ENCODE measurements around the gene IP6K3.

The IP6K3 gene

DNA sequence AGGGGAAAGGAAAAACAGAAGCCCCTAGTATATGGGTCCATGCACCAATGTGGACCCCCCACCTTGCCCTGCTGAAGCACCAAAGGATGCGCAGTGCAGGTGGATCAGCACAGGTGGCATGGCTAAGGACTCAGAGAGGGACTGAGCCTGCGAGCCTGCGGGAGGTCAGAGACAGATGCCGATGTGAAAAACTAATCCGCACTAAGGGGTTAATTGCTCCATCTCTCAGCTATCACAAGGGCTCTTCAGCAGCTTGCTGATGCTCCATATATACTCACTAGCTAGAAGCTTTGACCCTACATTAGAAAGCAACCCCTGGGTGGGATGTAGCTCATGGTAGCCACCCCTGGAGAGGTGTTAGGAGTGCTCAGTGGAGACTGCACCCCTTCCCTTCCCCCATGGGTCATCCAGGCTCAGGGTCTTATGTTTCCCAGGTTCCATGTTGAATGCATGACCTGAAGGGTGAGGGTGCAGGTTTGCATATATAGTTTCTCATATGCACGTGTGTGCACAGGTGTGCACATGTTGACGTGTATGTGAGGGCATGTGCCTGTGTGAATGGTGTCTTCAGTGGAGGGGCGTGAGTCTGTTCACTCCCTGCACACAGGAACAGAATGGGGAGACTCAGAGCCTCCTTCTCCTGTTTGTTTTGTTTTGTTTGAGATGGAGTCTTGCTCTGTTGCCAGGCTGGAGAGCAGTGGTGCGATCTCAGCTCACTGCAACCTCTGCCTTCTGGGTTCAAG is 13.4 kb upstream of the IP6K3 start:
- DNase-seq (ENCODE audit: low spot score), result no peak

DNA sequence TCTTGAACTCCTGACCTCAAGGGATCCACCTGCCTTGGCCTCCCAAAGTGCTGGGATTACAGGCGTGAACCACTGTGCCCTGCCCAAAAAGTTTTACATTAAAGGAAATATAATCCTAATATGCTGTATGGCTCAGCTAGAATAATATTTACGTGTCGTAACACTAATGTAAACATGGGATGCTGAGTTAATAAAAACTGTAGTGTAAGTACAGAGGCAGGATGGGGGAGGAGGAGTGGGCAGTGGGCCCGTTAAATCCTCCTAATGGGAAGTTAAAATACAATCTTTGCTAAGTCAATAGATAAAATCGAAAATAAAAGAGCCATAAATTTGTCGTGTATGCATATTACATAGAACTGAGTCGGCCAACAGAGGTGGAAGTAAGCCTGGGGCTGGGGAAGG is 12.1 kb upstream of the IP6K3 start:
- no peak for DNase-seq (ENCODE audit: low spot score)

DNA sequence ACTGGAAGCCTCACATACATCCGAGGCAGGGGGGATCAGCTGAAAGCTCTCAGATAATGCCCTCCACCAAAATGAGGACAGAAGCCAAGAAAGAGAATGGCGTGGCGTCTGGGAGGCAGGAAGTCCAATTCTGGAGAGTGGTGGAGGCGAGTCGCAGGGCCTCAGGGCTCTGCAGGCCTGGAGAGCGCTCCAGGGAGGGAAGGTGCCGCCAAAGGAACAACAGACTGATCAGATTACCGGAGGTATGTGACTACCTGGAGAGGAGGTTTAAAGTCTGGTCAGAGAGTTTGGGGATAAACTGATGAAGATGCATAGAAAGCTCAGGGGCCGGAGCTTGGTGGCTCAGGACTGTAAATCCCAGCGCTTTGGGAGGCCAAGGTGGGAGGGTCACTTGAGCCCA is 11.2 kb upstream of the IP6K3 start:
- DNase-seq (ENCODE audit: low spot score), result no peak

DNA sequence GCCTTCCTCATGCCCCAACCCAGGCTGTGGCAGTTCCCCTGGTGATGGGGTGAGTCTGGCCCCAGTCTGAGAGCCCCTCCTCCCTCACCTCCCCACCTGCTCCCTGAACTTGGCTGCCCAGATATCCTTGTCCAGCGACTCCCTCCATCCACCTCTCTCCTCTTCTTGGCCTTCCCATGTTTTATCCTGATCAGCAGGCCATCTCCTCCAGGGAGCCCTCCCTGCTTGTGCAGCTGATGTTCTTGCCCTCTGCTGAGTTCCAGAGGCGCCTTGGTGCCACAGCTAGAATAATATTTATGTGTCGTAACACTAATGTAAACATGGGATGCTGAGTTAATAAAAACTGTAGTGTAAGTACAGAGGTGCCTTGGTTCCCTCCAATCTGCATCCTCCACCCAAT is 10.4 kb upstream of the IP6K3 start:
- DNase-seq (ENCODE audit: low spot score), result no peak

DNA sequence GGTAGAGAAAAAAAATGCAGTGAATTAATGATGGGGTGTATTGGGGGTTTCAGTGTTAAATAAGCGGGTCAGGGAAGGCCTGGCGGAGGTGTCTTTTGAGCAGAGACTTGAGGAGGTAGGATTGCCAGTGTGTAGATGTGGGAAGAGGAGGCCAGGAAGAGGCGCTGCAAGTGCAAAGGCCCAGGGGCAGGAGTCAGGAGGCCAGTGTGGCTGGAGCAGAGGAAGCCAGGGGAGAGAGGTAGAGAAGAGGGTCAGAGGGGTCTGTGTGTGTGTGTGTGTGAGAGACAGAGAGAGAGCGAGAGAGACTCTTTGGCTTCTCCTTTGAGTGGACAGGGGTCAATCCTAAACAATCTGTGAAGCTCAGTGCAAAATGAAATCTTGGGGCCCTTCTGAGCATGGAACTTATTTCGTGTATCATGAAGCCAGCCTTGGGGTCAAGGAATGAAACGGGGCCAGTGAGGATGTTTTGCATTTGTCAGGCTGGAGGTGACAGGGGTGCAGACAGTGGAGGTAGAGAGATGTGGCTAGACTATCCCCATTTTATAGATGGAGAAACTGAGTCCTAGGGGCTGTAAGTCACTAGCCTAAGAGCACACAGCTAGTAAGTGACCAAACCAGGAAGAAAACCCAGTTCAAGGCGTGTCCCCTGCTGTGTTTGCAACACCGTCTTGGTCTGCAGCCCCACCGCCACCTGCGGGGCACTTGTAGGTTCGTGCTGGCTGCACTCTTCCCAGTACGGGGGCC is 9.7 kb upstream of the IP6K3 start:
- DNase-seq (ENCODE audit: low spot score), result no peak

DNA sequence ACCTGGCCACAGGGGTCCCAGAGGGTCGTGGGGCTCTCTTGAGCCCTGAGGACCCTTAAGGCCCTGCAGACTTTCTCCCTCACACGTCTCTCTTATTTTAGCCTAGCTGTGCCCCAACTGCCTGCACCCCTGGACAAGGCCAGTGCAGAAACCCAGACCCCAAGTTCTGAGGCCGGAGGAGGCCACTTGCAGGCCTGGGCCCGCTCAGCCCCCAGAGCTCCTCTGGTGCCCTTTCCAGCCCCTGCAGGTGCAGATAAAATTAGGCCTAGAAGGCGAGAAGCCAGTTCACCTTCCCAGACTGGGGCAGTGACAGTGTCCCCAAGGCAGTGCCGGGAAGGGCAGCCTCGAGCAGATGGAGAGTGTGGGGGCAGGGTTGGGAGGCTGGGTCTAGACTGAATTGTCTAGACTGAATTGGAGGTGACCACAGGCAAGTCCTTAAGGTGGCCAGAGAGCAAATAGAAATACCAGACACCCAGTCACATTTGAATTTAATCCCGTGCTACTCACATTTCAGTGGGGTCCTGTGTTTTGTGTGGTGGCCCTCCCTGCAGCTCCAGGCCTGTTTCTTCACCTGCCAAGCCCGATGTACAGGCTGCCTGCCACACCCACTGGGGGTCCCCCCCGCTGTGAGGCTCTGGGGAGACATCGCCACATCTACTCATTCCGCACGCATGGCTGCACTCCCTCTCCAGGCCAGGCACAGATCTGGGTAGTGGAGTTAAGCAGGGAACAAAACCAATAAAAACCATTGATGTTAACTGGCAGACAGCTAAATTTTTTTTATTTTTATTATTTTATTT is 8.6 kb upstream of the IP6K3 start:
- DNase-seq (ENCODE audit: low spot score), result no peak

DNA sequence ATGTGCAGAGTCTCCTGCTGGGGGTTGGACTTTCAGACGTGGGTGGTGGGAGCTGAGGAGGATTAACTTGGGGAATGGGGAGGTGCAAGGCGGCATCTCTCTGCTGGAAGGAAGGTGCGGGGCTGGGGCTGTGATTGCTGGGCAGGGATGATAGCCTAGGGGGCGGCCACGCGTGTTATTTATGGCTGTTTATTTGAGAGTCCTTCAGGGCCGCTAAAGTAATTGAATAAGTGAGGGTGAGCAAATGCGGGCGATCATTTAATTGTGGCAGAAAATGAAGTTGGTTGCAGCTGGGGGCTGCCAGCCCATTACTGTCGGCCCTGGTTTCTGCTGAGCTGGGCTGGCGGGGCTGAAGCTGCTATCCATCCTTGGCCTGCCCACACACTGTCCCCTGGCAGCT is 7.5 kb upstream of the IP6K3 start:
- no peak for DNase-seq (ENCODE audit: low spot score)

DNA sequence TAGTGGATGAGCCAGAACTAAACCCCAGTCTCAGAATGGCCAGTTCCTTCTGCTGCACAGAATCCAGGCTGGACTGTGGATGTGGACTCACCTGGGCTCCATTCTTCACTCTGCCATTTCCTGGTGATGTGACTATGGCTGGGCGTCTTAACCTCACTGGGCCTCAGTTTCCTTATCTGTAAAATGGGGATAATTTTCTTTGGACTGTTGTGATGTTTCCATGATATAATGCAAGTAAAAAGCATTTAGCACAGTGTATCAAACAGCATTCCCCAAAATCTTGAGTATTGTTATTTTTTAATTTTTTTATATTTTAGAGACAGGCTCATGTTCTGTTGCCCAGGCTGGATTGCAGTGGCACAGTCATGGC is 5.9 kb upstream of the IP6K3 start:
- no peak for DNase-seq (ENCODE audit: low spot score)

DNA sequence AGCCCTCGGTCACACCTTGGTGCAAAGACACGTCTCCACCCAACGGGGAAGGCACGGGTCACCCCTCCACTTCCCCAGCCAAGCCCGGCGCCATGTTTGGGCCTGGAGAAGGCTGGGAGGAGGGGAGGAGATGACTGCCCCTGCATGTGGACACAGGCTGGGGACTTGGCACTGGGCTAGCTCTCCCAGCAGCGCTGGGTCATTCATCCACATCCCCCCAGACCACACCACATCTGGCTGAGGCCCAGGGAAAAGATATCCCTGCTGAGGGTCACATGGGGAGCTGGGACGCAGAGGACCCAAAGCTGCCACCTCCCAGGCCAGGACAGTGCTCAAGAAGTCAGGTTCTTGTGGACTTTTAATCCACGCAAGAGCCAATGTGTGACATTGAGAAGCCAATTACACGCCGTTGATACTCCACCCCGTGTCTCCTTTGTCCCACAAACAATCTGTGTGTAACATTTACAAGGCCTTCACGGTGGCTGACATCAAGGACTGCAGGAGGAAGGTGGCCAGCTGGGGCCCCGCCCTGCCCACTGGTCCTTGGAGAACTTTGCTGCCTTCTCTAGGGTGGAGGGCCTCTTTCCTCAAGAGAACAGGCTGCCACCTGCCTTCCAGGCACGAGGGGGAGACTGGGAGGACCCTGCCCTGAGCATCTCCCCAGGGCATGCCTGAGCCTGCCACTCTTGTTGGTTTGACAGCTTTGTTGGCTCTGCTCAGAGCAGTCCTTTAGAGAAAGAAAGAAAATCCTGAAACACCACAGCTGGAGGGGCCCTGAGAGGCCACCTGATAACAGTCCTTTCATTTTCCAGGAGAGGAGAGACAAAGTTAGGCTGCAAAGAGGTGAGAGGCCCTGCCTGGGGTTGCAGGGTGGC is 5.3 kb upstream of the IP6K3 start:
- no peak for DNase-seq (ENCODE audit: low spot score)

DNA sequence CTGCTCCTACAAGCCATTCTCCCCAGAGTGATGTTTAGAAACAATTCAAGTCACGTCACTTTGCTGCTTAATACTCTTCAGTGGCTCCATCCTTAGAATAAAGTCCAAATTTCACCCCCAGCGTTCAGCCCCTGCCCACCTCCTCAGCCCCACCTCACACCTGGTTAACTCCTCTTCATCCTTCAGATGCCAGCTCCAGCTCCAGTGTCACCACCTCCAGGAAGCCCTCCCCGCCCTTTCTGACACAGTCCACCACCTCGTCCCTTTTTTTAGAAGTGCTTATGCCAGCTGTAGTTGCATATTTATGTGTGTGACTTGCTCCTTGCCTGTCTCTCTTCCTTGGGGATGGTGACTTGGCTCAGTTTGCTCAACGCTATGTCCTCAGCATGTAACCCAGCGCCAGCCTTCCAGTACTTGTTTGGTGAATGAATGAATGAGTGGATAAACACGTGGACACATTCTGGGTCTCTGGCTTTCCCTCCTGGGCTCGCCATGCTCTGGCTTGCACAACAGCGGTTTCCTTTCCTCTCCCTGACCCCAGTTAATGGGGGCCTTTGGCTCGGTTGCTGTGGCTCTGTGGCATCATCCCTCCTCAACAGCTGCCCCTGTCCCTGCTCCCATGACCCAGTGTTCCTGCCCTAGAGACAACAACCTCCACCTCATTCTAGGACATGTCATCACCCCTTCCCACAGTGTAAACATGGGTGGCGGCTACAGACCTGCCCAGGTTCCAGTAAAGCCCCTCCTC is 3.7 kb upstream of the IP6K3 start:
- no peak for DNase-seq (ENCODE audit: low spot score)

DNA sequence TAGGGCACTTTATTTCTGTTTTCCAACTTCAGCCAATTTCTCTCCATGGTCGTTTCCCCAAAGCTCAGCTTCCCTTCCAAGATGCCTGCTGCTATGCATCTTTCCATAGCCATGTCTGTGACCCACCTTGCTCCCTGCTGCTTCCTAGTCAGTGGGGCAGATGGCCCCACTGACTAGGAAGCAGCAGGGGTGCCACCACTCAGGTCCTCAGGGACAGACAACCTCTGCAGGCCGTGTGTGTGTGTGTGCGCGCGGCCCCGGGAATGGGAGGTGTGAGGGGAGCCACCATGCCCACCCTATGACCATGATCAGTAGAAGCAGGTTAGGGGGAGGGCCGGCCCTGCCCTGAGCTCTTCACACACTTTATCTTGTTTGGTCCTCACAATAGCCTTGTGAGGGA is 2.7 kb upstream of the IP6K3 start:
- no peak for DNase-seq (ENCODE audit: low spot score)

DNA sequence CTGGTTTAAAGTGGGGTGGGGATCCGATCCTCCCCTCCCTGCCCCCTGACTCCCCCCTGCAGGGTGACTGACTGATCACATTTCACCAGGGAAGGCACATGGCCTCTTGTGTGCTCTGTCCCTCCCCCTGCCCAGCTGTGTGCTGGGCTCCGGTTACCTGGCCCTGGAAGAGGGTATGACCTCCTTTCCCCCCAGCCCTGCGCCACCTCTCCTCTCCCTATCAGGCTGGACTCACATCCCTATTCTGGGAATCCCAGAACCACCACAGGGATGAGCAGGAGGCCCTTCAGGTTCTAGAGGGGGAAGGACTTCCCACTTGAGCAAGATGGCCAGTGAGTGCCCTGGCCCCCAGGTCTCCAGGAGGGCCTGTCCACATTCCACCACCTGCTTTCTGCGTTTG is 2.1 kb upstream of the IP6K3 start:
- DNase-seq (ENCODE audit: low spot score), result no peak

DNA sequence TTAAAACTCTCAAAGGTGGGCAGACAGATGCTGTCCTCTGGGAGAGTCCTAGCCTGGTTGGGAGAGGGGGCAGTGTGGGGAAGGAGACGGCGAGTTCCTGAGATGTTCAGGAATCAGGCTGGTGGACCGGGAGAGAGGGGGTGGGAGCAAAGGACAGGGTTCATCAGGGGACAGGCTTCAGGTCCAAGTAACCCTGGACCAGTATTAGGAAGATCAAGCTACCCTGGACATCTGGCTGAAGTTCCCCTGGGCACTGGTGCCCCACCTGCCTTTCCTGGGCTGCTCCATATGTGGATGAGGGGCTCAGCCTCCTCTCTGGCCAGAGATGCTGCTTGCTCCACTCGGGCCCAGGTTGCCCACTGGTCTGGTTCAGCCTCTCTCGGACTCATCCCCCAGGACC is 1.1 kb upstream of the IP6K3 start:
- DNase-seq (ENCODE audit: low spot score), result no peak

DNA sequence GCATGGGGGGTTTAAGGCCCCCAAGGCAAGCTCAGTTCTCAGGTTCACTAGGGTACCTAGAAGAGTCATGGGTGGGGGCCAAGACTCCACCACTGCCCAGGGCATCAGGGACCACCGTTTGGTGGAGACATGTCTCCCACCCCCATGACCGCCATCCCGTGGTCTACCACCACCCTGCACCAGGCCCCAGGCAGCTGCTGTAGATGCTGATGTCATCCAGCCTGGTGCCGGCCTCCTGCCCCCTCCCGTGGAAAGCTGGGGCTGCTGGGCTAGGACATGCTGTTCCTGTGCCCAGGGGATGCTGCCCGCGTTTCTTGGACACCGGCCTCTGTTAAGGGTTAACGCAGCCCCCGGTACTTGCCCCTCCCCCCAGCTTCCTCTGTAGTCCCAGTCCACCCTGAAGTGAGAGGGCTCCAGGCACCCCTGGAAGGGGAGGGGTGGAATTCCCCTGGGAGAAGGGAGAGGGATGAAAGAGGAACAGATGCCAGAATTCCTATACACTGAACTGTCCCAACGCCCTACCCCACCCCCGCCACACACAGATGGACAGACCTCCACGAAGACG is 587 bp downstream of the IP6K3 start:
- no peak for DNase-seq (ENCODE audit: low spot score)

DNA sequence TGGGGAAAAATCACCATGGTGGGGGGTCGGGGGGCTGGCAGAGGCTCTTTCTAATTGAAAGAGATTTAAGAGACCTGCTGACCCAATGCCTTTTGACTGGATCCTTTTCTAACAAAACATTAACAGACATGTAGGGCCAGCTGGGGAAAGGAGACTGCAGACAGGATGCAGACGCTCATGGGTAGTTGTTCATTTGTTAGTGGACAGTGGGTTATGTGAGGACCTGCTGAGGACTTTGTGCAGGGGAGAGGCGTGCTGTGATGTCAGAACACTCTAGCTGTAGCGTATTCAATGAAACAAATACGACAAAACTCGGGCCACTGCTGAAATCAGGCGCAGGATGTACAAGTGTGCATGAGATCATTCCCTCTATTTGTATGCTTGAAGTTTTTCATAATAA is 1.2 kb downstream of the IP6K3 start:
- no peak for DNase-seq (ENCODE audit: low spot score)

DNA sequence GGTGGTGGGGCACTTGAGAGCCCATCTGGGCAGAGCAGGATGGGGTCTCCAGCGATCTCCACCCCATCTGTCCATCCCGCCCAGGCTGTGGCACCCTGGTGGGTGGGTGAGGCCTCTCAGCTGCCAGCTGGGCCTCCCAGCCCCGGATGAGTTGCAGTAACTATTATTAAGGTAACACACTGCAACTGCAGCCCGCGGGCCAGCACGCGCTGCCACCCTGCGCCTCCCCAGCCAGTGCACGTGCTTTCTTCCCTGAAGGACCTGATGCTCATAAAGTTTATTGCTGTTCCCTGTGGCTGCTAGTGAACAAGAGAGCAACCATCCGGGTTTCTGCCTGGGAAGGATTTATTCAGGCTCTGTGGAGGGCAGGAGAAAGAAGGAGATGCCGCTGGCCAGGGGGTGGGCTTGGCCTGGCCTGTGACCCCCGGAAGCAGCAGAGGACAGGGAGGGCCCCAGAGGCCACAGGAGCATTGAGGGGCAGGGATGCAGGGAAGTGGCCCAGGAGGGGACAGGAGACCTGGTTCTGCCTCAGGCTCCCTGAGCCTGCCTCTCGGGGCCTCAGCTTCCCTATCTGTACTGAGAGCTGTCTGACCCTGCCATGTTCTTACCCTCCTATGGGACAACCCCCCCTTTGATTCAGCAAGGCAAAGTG is 1.7 kb downstream of the IP6K3 start:
- DNase-seq (ENCODE audit: low spot score), result no peak

DNA sequence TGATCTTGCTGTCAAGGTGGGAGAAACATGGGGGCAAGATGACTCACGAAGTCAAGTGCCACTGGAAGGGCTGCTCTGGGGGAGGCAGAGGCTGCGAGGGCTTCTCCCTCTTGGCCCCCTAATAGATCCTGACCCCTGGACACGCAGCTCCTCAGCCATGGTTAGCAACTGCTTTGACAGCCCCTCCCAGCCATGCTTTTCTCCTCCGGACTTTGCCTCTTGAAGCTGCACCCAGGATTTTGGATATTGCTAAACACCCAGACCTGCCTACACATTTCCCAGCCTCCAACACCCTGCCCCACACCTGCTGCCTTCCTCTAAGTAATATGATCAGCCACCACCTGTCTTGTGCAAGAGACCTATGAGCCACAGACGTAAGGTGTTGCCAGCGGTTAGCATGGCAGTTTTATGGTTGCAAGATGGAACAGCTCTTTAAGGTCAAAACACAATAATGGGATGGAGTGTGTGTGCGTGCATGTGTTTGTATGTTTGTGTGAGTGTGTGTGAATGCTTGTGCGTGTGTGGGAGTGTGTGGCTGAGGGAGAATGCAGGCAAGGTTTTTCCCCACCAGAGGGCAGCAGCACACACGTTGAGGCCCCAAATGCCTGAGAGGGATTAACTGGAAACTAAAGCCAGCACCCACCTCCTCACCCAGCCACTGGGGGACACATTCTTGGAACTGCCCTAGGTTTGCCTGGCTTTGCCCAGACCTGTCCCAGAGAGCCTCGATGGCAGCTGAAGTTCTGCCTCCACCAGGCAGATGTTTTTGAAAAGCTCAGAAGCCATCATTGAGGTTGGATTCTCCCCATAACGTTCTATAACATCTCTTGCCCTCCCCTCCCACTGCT is 2.5 kb downstream of the IP6K3 start:
- DNase-seq (ENCODE audit: low spot score), result peak; percentile 67

DNA sequence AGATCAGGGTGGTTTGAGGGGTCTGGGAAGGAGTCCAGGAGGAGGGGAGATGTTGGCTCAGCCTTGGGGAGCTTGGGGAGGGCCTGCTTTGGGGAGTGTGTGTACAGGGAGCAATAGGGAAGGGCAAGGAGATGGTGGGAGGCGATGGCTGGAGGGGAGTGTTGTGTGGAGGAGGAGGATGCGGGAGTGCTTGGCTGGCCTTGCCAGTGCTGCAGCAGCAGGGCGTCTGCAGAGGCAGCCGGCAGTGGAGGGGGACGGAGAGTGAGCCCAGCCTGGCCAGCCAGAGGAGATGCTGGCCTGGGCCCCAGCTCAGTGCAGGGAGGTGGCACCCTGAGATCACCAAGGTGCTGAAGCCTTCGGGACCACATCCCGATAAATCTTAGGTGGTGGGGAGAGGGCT is 3.9 kb downstream of the IP6K3 start:
- DNase-seq (ENCODE audit: low spot score), result no peak

DNA sequence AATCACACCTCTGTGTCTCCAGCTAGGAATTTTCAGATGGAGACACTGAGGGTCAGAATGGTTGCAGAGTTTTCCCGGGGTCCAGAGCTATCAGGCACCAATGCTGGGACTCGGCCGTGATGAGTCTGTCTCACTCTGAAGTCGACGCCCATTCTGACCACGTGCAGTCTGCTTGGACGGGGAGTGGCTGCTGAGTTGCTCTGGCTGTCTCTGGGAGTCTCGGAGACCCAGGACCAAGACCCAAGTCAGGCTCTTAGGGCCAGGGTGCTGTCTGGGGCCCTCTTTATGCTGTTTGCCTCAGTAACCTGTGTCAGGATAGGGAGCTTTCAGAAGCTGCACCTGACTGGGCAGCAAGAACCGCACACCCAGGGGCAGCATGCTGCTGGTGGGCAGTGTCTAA is 4.6 kb downstream of the IP6K3 start:
- no peak for DNase-seq (ENCODE audit: low spot score)

DNA sequence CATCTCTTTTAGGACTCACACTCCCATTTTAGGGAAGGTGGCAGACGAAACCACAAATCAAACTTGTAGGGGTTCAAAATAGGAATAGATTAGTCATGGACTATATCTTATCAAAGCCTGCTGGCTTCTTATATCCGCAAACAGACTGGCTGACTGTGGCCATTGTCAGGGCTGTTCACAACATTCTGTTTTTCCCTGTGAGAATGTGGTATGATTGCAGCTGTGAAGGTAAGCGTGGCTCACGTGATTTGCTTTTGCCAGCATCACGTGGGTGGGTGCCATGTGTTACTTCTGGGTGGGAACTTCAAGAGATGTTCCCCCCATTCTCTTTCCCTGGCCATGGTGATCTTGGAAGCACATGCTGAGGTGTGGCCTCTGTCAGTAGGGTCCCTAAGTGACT is 5.9 kb downstream of the IP6K3 start:
- no peak for DNase-seq (ENCODE audit: low spot score)
